GM06990 (cell line): Measurements from ENCODE around the gene RBP7.
"Not testable (repeated sequence)": the region's sequence is repeated elsewhere in the genome, so short reads cannot be mapped to it uniquely, and the experiment has no call there.

ENCODE experiments used
- DNase-seq: peaks from one replicate; pipeline ENCODE4 v3.0.0-alpha.2; 2011; ENCODE audit not compliant: insufficient read length; ENCODE audit errors: extremely low read depth
- H3K27me3 ChIP-seq: replicated peaks from 2 replicates; pipeline ENCODE4 v1.6.0; 2011; ENCODE audit warnings: low read length; ENCODE audit not compliant: control insufficient read depth, insufficient read depth
- H3K36me3 ChIP-seq: 2 replicates; pipeline ENCODE4 v1.5.1; 2011; ENCODE audit warnings: low read length; ENCODE audit not compliant: control insufficient read depth, insufficient read depth
- H3K4me3 ChIP-seq: replicated peaks from 2 replicates; pipeline ENCODE4 v1.5.1; 2011; ENCODE audit warnings: low read depth, mild to moderate bottlenecking, control low read depth, low read length
- TF ChIP-seq, protein P1 (sequence below): IDR thresholded peaks from 2 replicates; pipeline ENCODE4 v1.5.1; 2011; ENCODE audit warnings: low read length, control low read depth, mild to moderate bottlenecking, inconsistent platforms; ENCODE audit not compliant: insufficient read depth, poor library complexity, severe bottlenecking

RBP7 gene

DNA sequence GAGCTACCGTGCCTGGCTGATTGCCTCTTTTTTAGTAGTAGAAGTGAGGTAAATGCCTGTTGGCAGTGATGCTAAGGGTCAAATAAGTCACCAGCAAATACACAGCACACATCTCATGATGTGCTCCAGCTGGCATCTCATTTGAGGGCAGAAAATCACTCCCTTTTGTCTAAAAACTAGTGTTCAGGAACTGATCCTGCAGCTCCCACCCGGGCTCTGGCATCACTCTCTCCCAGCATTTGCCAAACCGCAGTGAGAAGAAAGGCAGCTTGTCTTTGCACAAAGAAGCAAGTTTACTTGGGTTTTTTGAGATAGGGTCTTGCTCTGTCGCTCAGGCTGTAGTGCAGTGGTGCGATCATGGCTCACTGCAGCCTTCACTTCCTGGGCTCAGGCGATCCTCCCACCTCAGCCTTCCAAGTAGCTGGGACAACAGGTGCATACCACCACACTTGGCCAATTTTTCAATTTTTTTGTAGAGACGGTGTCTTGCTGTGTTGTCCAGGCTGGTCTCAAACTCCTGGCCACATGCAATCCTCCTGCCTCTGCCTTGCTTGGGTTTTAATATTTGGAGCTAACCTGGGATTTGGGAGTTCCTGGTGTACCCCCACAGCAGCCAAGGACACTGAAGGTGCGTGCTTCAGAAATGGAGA, 4.1 kb downstream of the RBP7 start:
- Histone ChIP-seq H3K27me3 (no peaks in the 10 kb centered on the region), H3K4me3 (no peak overlapping the region), H3K36me3 (no peaks in the 10 kb centered on the region)
- TF ChIP-seq, protein P1, sequence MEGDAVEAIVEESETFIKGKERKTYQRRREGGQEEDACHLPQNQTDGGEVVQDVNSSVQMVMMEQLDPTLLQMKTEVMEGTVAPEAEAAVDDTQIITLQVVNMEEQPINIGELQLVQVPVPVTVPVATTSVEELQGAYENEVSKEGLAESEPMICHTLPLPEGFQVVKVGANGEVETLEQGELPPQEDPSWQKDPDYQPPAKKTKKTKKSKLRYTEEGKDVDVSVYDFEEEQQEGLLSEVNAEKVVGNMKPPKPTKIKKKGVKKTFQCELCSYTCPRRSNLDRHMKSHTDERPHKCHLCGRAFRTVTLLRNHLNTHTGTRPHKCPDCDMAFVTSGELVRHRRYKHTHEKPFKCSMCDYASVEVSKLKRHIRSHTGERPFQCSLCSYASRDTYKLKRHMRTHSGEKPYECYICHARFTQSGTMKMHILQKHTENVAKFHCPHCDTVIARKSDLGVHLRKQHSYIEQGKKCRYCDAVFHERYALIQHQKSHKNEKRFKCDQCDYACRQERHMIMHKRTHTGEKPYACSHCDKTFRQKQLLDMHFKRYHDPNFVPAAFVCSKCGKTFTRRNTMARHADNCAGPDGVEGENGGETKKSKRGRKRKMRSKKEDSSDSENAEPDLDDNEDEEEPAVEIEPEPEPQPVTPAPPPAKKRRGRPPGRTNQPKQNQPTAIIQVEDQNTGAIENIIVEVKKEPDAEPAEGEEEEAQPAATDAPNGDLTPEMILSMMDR: no peak
- no peak for DNase-seq

DNA sequence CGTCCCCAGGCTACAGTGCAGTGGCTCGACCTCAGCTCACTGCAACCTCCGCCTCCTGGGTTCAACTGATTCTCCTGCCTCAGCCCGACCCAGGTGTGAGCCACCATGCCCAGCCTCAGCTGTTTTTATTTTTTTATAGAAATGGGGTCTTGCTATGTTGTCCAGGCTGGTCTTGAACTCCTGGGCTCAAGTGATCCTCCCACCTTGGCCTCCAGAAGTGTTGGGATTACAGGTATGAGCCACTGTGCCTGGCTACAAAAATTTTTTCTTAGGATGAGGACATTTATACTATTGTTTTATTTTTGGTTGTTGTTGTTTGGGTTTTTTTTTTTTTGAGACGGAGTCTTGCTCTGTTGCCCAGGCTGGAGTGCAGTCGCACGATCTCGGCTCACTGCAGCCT, 8.2 kb downstream of the RBP7 start:
- DNase-seq, H3K27me3 ChIP-seq, H3K4me3 ChIP-seq, H3K36me3 ChIP-seq: not testable (repeated sequence)

DNA sequence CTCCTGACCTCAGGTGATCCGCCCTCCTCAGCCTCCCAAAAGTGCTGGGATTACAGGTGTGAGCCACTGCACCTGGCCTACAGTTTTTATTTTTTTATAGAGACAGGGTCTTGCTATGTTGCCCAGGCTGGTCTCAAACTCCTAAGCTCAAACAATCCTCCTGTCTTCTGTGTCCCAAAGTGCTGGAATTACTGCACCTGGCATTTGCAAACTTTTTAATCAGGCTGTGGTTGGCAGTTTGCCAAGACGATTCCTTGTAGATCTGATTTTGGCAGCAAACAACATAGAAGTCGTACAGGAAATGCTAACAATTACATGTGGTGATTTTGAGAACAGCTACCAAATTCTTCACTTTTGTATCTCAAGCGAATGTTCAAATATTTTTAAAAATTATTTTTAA, 10.1 kb downstream of the RBP7 start:
- no peaks in the 10 kb centered on the region for H3K27me3 ChIP-seq
- TF ChIP-seq, protein P1: no peak
- no peak overlapping the region for H3K4me3 ChIP-seq
- no peaks in the 10 kb centered on the region for H3K36me3 ChIP-seq
- no peak for DNase-seq

DNA sequence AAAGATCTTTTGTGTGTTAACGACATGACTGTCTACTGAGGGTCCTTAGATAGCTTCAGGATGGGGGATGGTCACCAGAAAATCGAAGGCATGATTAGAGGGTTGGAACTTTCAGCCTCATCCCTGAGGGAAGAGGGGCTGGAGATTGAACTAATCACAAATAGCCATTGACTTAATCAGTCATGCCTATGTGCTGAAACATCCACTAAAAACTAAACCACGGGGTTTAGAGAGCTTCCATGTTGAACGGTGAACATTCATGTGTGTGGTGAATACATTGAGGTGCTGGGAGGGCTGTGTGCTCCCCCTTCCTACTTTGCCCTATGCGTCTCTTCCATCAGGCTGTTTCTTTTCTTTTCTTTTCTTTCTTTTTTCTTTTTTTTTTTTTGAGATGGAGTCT, 17.0 kb downstream of the RBP7 start:
- Histone ChIP-seq H3K4me3 (no peak overlapping the region), H3K36me3 (no peaks in the 10 kb centered on the region), H3K27me3 (no peaks in the 10 kb centered on the region)
- no peak for DNase-seq
- TF ChIP-seq, protein P1: no peak

DNA sequence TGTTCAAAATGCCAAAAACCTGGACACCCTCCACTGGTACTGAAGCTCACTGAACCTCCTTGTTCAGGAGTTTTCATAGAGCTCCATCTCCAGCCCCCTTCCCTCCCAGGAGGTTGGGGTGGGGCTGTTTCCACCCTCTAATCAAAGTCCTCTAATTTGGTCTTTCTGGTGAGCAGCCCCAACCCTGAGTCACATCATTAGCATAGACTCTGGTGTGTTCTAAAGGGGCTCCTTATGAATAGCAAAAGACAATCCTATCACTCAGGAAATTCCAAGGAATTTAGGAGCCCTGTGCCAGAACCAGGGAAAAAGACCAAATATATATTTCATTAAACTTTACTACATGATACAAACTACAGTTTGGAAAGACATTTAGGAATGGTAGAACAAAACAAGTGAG, 22.5 kb downstream of the RBP7 start:
- no peak overlapping the region for H3K4me3 ChIP-seq
- no peaks in the 10 kb centered on the region for H3K27me3 ChIP-seq
- H3K36me3 ChIP-seq: no peaks in the 10 kb centered on the region
- DNase-seq: no peak
- TF ChIP-seq, protein P1: no peak

DNA sequence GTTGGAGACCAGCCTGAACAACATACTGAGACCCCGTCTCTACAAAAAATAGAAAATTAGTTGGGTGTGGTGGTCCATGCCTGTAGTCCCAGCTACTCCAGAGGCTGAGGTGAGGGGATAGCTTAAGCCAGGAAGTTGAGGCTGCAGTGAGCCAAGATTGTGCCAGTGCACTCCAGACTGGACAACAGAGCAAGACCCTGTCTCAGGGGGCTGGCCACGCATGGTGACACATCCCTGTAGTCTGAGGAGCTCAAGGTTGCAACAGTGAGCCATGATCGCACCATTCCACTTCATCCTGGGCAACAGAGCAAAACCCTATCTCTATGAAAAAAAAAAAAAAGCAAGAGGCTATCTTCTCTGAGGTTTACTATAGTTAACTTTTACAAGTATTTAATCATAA, 23.1 kb downstream of the RBP7 start:
- H3K4me3 ChIP-seq: no peak overlapping the region
- TF ChIP-seq, protein P1: no peak
- no peaks in the 10 kb centered on the region for H3K27me3 ChIP-seq
- no peaks in the 10 kb centered on the region for H3K36me3 ChIP-seq
- no peak for DNase-seq

DNA sequence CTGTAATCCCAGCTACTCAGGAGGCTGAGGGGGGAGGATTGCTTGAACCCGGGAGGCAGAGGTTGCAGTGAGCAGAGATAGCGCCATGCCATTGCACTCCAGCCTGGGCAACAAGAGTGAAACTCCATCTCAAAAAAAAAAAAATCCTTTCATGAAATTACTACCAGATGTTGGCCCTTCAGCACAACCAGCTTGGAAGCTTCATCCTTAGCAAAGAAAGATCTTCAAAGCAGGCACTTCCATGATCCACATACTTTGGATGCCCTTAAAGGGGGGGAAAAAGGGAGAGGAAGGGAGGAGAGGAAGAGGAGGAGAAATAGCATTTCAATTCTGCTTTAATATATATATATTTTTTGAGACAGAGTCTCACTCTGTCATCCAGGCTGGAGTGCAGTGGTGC, 23.6 kb downstream of the RBP7 start:
- not testable (repeated sequence) for DNase-seq, H3K27me3 ChIP-seq, H3K4me3 ChIP-seq, H3K36me3 ChIP-seq

DNA sequence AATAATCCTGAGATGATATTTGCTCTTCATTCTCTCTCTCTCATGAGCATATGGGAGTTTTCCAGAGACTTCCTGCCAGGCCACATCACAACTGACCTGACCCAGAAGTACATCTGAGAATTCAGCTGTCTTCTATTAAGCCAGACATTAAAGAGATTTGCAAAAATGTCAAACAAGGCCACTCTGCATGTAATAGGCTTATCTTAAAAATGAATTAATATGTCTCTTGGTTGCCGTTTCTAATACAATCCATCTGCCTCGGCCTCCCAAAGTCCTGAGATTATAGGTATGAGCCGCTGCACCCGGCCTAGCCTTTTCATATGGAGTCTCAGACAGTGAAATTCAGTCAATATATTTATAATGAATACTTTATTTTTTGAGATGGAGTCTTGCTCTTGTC, 25.0 kb downstream of the RBP7 start:
- not testable (repeated sequence) for H3K36me3 ChIP-seq, H3K27me3 ChIP-seq, DNase-seq, H3K4me3 ChIP-seq
